Measurements from ENCODE around the gene PTPN20. TPM values are rescaled to one million over a fixed set of nuclear protein-coding genes. Genes with fewer than 3 reads are reported as not detected.
"Not testable (repeated sequence)": the region's sequence is repeated elsewhere in the genome, so short reads cannot be mapped to it uniquely, and the experiment has no call there.

Gene PTPN20
- total RNA-seq, 1 experiment from 2014 or later, result not detected

DNA sequence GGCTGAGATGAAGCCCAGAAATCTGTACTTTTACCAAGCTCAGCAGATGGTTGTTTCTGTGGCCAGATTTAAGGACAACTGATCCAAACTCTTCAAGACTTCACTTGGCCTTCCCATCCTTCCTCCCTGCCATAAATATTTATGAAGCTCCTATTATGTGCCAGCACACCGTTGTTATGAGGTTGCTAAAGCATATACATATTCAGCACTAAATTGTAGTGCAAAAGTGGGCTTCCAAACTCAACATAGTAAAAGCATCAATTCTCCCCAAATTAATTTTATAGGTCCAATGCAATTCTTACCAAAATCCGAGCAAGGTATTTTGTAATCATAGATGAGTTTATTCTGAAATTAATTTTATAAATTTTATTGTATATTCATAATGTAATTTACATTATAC is 10.0 kb upstream of the PTPN20 start:
- H3K27ac Mint-ChIP-seq; H4K20me1 ChIP-seq (ENCODE audit: control insufficient read depth, insufficient read depth, insufficient read length); H3K9me3 ChIP-seq (ENCODE audit: control insufficient read depth, low read depth, low read length); DNase-seq; H3K27ac ChIP-seq (ENCODE audit: insufficient read length, low read depth, low read length); H3T11ph ChIP-seq (ENCODE audit: low read length); H3K23ac ChIP-seq (ENCODE audit: insufficient read length, low read depth, low read length); H3K4me3 Mint-ChIP-seq; H4K8ac ChIP-seq (replicated peaks; ENCODE audit: insufficient read length, low read depth, low read length); H3K4me2 ChIP-seq (ENCODE audit: insufficient read depth, insufficient read length, low read length); H3K79me1 ChIP-seq (ENCODE audit: insufficient read depth, low read depth, low read length, poor library complexity, severe bottlenecking); H3K9me3 Mint-ChIP-seq; H2AK5ac ChIP-seq (ENCODE audit: insufficient read length, low read length); H3K79me2 ChIP-seq (ENCODE audit: insufficient read depth, low read length); H2BK5ac ChIP-seq (ENCODE audit: insufficient read length, low read length); H3K4ac ChIP-seq (ENCODE audit: low read depth, low read length); H3K36me3 Mint-ChIP-seq (ENCODE audit: insufficient read depth in 1 of 3, low read depth in 3 of 3); H3K4me1 Mint-ChIP-seq; H4K91ac ChIP-seq (ENCODE audit: insufficient read length, low read depth, low read length); H3K4me1 ChIP-seq (ENCODE audit: insufficient read depth, low read length); H2BK15ac ChIP-seq (ENCODE audit: low read depth, low read length); H3K27me3 ChIP-seq (ENCODE audit: insufficient read depth, low read length); H3K14ac ChIP-seq (ENCODE audit: insufficient read depth, low read length); H2BK120ac ChIP-seq (ENCODE audit: low read depth, low read length, poor library complexity, severe bottlenecking); H2BK20ac ChIP-seq (ENCODE audit: low read depth, low read length, poor library complexity, severe bottlenecking); H2AFZ ChIP-seq (ENCODE audit: low read length); H3K27me3 Mint-ChIP-seq (ENCODE audit: low read depth); H3K56ac ChIP-seq (ENCODE audit: insufficient read length, low read depth, low read length); H3K23me2 ChIP-seq (ENCODE audit: insufficient read length, low read depth, low read length, poor library complexity, severe bottlenecking); H3K9ac ChIP-seq (ENCODE audit: extremely low read depth, insufficient read length, low read length); H3K18ac ChIP-seq (ENCODE audit: insufficient read length, low read depth, low read length); H4K5ac ChIP-seq (ENCODE audit: insufficient read length, low read depth, low read length); H2BK12ac ChIP-seq (ENCODE audit: insufficient read length, low read depth, low read length): not testable (repeated sequence)
- no CpG with 5 or more reads among the region's 2 CpGs for WGBS (ENCODE audit: extremely low coverage, insufficient read length, low lambda C conversion rate)

- not testable (repeated sequence) for H3K23me2 ChIP-seq (ENCODE audit: insufficient read length, low read depth, low read length, poor library complexity, severe bottlenecking); H2BK20ac ChIP-seq (ENCODE audit: low read depth, low read length, poor library complexity, severe bottlenecking); H2BK12ac ChIP-seq (ENCODE audit: insufficient read length, low read depth, low read length); H4K20me1 ChIP-seq (ENCODE audit: control insufficient read depth, insufficient read depth, insufficient read length); H3K79me2 ChIP-seq (ENCODE audit: insufficient read depth, low read length); H2AK5ac ChIP-seq (ENCODE audit: insufficient read length, low read length); H3K4me1 Mint-ChIP-seq; H2BK5ac ChIP-seq (ENCODE audit: insufficient read length, low read length); H3K18ac ChIP-seq (ENCODE audit: insufficient read length, low read depth, low read length); H2BK15ac ChIP-seq (ENCODE audit: low read depth, low read length); H3K4ac ChIP-seq (ENCODE audit: low read depth, low read length); H3K27me3 Mint-ChIP-seq (ENCODE audit: low read depth); H2BK120ac ChIP-seq (ENCODE audit: low read depth, low read length, poor library complexity, severe bottlenecking); H3K9ac ChIP-seq (ENCODE audit: extremely low read depth, insufficient read length, low read length); H3K27me3 ChIP-seq (ENCODE audit: insufficient read depth, low read length); H3K23ac ChIP-seq (ENCODE audit: insufficient read length, low read depth, low read length); H4K91ac ChIP-seq (ENCODE audit: insufficient read length, low read depth, low read length); H3K4me3 Mint-ChIP-seq; H4K8ac ChIP-seq (replicated peaks; ENCODE audit: insufficient read length, low read depth, low read length); H3K9me3 Mint-ChIP-seq; H2AFZ ChIP-seq (ENCODE audit: low read length); H4K5ac ChIP-seq (ENCODE audit: insufficient read length, low read depth, low read length); H3K9me3 ChIP-seq (ENCODE audit: control insufficient read depth, low read depth, low read length); H3K14ac ChIP-seq (ENCODE audit: insufficient read depth, low read length); DNase-seq; H3T11ph ChIP-seq (ENCODE audit: low read length); H3K4me2 ChIP-seq (ENCODE audit: insufficient read depth, insufficient read length, low read length); H3K36me3 Mint-ChIP-seq (ENCODE audit: insufficient read depth in 1 of 3, low read depth in 3 of 3); H3K79me1 ChIP-seq (ENCODE audit: insufficient read depth, low read depth, low read length, poor library complexity, severe bottlenecking); H3K27ac Mint-ChIP-seq; H3K27ac ChIP-seq (ENCODE audit: insufficient read length, low read depth, low read length); H3K4me1 ChIP-seq (ENCODE audit: insufficient read depth, low read length); H3K56ac ChIP-seq (ENCODE audit: insufficient read length, low read depth, low read length)
- WGBS (ENCODE audit: extremely low coverage, insufficient read length, low lambda C conversion rate), result no CpG with 5 or more reads among the region's 5 CpGs
Observed at GRCh38 chr10:46903874-46904273, 7.4 kb upstream of the PTPN20 start.

Data from H9 (cell line).